ENCODE results near the gene CD74.

- no peak for TF ChIP-seq CTCF (IDR thresholded peaks at IDR 0.05; ENCODE audit: insufficient read depth, low read depth, low read length)
- no peak for TF ChIP-seq EZH2 (IDR thresholded peaks at IDR 0.05; ENCODE audit: insufficient read depth, low read length)
Observed at GRCh38 chr5:150358261-150359095, 54.2 kb downstream of the CD74 start.

All from astrocyte (in vitro differentiated cells and primary cell).